ENCODE measurements around the gene ARMC8.

The ARMC8 gene

GRCh38 chr3:138253609-138254008 is 66.5 kb downstream of the ARMC8 start:
- DNase-seq: no peak

- no peak for DNase-seq
These were observed 67.1 kb downstream of the ARMC8 start for GRCh38 chr3:138254216-138254615.

GRCh38 chr3:138256022-138256421 is 68.9 kb downstream of the ARMC8 start:
- no peak for DNase-seq

- no peak for DNase-seq
These were observed 70.9 kb downstream of the ARMC8 start for GRCh38 chr3:138257986-138258385.

- no peak for DNase-seq
These were observed 72.0 kb downstream of the ARMC8 start for GRCh38 chr3:138259126-138259525.

GRCh38 chr3:138260611-138261010 is 73.5 kb downstream of the ARMC8 start:
- DNase-seq: no peak

- DNase-seq: no peak
These were observed 76.0 kb downstream of the ARMC8 start for GRCh38 chr3:138263104-138263503.

- no peak for DNase-seq
These were observed 78.6 kb downstream of the ARMC8 start for GRCh38 chr3:138265745-138266144.

GRCh38 chr3:138267083-138267482 is 80.0 kb downstream of the ARMC8 start:
- no peak for DNase-seq

GRCh38 chr3:138270245-138270644 is 83.1 kb downstream of the ARMC8 start:
- DNase-seq: no peak

- no peak for DNase-seq
These were observed 84.2 kb downstream of the ARMC8 start for GRCh38 chr3:138271189-138271794.

- DNase-seq: no peak
These were observed 94.5 kb downstream of the ARMC8 start for GRCh38 chr3:138281561-138281960.

- DNase-seq: no peak
These were observed 95.7 kb downstream of the ARMC8 start for GRCh38 chr3:138282836-138283235.

GRCh38 chr3:138284079-138284478 is 97.0 kb downstream of the ARMC8 start:
- DNase-seq: no peak

- DNase-seq: no peak
These were observed 97.9 kb downstream of the ARMC8 start for GRCh38 chr3:138284957-138285477.

GRCh38 chr3:138289260-138289659 is 102.2 kb downstream of the ARMC8 start:
- DNase-seq: no peak

- DNase-seq: no peak
These were observed 102.6 kb downstream of the ARMC8 start for GRCh38 chr3:138289701-138290100.

- DNase-seq: no peak
These were observed 109.5 kb downstream of the ARMC8 start for GRCh38 chr3:138296639-138297038.

- DNase-seq: no peak
These were observed 110.0 kb downstream of the ARMC8 start for GRCh38 chr3:138297059-138297607.

GRCh38 chr3:138297876-138298275 is 110.8 kb downstream of the ARMC8 start:
- DNase-seq: no peak

GRCh38 chr3:138300647-138301046 is 113.5 kb downstream of the ARMC8 start:
- no peak for DNase-seq

GRCh38 chr3:138303474-138303873 is 116.4 kb downstream of the ARMC8 start:
- DNase-seq: no peak

- DNase-seq: no peak
These were observed 120.8 kb downstream of the ARMC8 start for GRCh38 chr3:138307899-138308298.

GRCh38 chr3:138308783-138309182 is 121.7 kb downstream of the ARMC8 start:
- DNase-seq: no peak

- no peak for DNase-seq
These were observed 123.4 kb downstream of the ARMC8 start for GRCh38 chr3:138310494-138310893.
